HG02870 (cell line): ENCODE results near the gene HS3ST3B1.

Experiments
- ATAC-seq: cut with Tn5 transposase; IDR thresholded peaks from one replicate; pipeline ENCODE4 v1.9.1; 2021; ENCODE audit warnings: mild to moderate bottlenecking, moderate library complexity; ENCODE audit not compliant: unreplicated experiment

Gene HS3ST3B1

DNA sequence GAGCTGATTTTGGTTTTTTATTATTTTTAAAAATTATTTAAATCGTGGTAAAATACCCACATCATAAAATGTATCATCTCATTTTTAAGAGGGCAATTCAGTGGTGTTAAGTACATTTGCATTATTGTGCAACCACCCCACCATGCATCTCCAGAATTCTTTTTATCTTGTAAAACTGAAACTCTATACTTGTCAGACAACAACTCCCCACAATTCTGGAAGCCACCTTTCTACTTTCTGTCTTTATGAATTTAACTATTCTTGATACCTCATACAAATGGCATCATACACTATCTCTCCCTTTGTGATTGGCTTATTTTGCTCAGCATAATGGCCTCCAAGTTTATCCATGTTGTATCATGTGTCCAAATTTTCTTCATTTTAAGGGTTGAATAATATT, 97.9 kb downstream of the HS3ST3B1 start:
- ATAC-seq, result no peak
